GM21423 (cell line): ENCODE data around the gene TFEB.
A peak's percentile ranks its signal among the peaks of the same experiment; 100 is the strongest.

Experiments
- ATAC-seq: cut with Tn5 transposase; IDR thresholded peaks from one replicate; pipeline ENCODE4 v1.9.1; 2021; ENCODE audit warnings: mild to moderate bottlenecking, moderate library complexity; ENCODE audit not compliant: unreplicated experiment

TFEB gene

DNA sequence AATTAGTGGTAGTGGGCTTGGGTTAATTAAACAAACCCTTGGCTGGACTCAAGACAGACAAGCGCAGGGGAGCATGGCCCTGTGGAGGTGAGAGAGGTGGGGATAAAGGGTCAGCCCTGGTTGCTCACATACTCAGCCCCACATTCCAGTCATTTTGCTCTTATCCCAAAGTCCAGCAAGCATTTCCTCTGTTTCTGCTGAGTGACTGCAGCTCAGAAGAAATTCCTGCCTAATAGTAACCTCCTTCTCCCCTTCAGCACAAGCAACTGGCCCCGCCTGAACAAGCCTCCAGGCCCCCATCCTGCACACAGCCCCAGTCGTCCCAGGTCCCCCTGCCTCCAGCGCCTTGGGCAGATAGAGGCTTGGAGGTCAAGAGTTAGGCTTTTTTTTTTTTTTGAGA, 3.6 kb upstream of the TFEB start:
- ATAC-seq = no peak

DNA sequence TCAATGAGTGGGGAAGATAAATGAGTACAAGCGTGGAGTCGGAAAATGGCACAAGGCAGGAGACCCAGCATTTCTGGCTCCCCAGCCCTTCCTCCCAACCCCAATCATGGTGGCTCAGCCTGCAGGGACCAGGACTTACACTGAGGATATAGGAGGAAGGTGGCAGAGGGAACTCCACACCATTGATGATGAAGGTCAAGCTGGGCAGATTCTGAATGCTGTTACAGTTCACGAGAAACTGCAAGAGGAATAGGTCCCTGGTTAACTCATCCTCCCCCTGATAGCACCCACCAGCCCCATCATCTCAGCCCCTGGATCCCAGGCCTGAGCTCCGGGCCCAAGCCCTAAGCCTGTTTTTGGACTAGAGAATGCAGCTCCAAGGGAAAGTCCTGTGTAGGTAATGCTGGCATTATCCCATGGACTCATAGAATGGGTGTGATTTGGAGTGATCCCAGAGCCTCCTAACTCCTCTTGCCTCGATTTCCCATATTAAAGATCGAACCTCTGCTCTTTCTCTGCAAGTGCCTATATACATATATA, 2.3 kb upstream of the TFEB start:
- no peak for ATAC-seq

DNA sequence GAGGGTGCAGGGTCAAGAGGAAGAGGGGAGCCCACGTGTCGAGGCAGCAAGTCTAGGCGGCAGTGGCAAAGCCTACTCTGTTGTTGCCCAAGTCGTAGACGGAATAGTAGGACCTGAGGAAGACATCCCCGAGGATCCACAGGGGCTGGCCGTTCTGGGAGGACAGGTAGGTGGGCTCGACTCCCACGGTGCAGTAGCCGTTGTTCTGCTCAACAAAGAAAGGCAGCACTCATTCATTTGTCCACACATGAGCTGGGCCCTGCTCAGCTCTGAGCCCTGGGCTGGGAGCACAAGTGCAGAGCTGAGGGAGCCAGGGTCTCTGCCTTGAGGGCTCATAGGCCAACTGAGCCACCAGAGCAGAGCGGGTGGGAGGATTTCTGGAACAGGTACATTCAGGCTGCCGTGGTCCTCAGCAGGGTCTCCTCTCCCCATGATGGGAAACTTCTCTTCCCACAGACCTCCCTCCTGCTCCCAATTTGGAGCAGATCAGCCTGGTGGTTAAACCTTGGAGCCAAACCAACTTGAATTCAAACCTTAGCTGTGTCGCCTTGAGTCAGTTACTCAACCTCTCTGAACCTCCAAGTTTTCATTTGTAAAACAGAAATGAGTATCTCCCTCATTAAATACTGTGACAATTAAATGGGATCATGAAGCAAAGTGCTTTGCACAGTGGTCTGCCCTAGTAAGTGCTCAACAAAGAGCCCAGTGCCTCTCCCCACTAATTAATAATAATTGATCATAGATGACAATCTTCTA, 1.6 kb upstream of the TFEB start:
- no peak for ATAC-seq

DNA sequence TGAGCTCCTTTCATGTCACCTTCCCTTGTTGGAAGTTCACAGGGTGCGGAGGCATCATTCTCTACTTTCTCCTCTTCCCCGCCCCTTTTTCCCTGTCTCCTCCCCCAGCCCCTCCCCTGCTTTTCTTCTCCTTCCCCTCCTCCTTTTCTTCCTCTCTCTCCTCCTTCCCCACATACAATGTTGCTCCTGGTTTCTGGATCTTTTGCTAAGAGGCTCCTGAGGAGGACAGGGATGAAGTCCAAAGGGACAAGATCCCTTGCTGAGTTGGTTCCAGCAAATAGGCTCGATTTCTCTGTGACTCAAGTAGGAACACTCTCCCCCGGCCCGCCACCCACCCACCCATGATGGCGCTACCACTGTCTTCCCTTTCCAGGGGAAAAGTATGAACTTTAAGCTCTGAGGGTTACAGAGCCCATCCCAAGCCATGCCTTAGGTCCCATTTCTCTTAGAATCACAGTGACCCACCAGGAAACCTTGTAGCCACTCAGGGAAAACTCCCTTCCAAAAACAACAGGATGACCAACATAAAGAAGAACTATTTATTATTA, 852 bp upstream of the TFEB start:
- ATAC-seq = no peak

DNA sequence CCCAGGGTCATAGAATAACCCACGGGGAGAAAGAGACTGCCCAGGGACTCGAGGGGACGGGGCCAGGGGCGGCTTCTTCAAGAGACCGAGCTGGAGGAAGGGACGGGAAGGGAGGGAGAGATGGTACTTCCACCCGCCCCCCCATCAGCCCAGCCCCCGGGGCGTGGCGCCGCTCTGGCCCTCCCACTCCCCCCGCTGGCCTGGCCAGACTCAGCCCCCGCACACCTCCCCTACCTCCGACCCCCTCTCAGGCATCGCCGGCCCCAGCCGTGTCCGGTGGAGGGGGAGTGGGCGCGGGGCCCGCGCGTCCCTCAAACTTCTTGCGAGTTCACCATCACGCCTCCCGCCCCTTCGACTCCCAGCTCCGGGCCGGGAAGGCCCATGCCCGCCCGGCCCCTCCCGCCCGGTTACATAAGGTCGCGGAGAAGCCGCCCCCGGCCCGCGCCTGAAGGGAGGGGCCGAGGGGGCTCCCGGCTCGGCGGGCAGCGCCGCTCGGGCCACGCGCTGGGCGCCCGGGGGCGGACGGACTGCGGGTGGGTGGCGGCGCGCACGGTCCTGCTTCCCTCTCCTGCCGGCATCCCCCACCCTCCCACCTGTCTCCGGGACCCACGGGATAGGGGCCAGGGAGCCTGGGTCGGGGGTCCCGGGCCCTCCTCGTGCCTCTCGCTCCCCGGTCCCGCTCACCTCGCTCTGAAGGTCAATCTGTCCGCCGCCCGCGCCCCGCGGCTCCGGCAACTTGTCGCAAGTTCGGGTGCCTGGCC, 562 bp downstream of the TFEB start:
- ATAC-seq = peak; percentile 14

DNA sequence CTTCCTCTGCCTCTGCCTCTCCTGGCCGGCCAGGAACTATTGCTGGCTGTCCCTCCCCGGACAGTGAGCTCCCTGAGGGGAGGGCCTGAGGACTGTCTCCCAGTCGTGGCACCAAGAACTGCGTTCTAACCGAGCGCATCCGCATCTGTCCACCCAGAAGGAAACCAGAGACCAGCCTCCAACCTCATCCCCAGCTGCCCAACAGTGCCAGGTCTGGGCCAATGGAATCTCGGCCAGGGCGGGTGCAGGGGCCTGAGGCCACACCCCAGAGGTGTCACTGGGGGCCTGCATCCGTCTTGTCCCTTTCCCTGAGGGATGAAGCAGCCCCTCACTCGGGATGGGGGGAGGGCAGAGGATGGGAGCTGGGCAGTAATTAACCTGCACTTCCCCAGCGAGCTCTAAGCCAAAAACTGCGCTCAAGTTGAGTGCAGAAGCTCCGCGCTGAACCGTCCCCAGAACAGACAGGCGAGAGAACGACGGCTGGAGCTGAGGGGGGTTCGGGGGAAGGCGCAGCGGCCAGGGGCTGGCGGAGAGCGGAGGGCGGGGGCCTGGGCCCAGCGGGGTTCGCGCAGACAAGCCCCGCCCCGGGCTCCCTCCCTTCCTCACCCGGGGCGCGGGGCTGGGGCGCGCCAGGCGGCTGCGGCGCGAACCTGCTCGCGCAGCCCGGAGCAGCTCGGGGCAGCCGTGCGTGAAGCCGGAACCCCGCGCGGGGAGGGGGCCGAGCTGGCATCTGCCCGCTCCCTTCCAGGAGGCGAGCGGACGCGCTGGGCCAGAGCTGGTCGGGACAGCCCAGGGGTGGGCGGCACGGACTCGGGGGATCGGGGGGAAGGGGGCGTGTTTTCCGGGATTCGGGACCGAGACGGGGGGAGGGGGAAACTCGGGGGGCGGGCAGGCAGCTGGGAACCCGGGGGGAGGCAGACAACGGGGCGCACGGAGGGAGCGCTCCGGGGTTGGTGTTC, 1.4 kb downstream of the TFEB start:
- peak; percentile 44 for ATAC-seq

DNA sequence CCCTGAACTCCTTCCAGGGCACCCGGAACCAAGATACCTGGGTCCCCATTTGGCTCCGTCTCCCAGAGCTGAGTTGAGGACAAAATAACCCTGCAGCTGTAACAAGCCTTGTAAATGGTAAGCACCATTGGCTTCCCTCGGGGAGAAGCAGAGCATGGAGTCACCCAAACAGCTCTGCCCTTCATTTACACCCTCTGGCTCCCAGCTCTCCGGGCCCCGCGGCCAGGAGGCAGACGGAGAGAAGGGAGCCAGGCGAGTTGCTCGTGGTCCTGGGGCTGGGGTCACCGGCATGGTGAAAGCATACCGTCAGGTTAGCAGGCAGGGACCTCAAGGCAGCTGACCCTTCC, 2.1 kb downstream of the TFEB start:
- ATAC-seq = no peak

DNA sequence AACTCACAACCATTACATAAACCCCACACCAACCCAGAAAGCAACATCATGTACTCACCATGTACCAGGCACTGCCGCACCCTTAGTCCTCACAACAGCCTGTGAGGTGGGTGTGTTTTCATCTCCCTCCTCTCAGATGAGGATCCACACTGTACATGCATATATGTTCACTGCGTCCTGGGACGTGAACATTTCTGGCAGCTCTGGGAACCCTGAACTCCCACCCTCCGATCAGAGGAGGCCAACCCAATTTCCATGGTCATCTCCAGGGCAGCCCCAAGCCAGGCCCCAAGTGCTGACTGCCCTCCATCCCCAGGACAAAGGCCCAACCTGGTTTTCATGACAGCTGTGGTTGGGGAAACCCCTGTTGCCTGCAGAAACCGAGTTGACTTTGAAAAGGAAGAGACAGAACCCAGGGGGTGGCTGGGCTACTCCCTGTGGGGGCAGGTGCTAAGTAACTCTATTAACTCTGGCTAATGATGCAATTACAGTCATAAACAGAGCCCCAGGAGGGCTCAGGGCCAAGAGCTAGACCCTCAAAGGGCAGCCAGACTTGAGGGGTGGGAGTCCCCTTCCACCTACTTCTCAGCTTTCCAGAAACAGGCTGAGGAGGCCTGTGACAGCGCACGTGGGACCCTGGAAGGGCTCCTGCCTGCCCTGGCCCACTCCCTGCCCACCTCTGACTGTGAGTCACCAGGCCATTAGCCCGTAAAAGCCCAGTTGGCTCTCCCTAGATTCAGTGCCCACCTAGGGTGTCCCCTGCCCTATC, 2.6 kb downstream of the TFEB start:
- ATAC-seq = peak; percentile 33

DNA sequence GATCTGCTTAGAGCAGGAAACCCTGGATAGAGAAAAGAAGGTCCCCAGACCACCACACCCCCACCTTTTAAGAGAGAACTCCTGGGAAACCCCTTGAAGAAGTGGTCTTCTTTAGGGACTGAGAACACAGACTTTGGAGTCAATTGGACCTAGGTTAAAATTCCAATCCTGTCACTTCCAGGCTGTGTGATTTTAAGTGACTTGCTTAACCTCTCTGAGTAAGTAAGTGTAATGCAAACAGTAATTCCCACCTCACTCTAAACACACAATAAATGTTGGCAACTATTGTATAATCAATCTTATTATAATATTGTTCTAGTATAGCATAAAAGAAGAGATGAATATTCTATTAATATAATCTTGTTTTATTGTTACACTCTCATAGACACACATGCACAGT, 3.3 kb downstream of the TFEB start:
- ATAC-seq = no peak

DNA sequence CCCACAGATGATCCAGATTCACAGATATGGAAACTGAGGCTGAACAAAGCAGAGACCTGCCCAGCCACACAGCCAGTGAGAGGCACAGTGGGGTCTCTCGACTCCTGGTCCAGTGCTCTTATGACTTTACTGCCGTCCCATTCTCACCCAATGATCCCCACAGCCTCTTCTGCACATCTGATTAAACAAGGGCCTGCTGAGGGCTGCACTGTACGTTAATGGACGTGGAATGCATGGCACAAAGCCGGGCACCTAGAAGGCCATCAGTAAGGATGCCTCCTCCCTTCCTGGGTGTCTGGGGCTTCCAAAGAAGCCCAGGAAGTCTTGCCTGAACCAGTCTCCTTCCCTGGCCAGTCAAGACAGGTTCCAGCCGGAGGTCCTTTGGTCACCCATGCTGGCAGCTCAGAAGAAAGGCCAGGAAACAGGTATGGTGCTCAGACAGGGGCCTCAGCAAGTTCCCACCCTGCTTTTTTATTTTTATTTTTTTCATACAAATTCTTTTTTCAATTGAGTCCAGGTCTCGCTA, 3.8 kb downstream of the TFEB start:
- ATAC-seq = no peak

DNA sequence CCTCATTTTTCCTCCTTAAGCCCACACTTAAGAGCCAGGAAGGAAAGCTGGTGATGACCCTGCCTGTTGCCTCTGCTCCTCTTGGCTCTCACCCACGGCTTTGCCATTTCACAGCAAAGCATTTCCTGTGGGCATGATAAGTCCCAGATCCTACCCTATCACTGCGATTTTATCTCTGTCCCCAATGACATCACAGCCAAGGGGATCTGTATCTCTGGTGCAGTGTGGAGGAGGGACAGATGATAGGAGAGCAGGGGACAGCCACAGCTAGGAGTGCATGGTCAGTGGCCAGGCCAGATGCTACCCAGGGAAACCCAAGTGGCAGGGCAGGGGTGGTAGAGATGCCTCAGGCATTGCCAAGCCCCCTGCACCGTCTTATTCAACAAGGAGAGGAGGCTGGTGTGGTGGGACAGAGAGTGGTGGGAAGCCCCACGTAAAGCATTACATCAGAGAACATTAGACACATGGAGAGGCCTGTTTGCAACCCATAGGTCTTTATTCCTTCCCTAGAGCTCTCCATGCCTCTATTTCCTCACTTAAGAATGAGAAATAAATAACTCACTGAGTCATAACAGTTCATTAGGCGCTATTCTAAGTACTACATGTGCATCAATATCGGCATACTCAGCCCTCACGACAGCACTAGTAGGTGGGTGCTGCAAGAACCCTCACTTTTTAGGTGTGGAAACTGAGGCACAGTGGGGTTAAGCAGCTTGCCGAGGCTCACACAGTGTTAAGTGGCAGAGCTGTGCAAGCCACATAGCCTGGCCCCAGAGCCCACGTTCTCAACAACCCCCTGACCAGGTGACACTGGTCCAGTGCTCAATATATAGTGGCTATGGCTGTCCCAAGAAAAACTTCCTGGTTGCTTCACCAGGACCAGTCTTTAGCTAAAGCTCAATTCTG, 4.6 kb downstream of the TFEB start:
- ATAC-seq = no peak

DNA sequence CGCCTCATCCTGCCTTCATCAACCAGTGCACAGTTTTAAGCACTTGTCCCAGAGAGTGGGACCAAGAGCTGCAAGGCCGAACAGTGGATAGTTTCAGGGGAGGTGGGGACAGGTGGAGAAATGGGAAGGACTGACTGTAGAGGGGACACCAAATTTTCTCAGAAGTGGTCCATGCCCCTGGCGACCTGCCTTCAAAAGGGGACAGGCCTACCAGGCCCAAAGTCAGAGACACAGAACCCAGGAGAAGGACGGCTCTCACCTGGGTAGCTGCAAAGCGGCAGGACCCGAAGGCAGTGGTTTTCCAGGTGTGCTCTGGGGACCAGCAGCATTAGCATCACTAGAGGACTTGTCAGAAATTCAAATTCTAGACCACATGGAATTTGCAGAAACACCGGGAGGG, 5.8 kb downstream of the TFEB start:
- ATAC-seq = no peak

DNA sequence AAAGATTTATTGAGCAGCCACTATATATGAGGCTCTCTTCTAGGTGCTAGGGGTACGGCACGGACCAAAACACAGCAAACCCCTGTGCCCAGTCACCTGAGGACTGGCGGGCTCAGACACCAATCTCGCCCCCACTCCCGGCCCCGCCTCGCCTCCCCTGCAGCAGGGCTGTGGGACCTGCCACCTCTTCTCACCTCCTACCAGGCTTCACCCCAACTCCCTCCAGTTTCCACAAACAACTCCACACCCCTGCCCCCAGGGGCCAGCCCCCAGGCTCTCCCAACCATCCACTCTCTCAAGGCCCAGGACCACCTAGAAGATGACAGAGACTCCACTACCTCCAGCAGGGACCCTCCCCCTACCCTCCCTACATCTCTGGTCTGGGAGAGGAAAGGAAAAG, 6.5 kb downstream of the TFEB start:
- no peak for ATAC-seq

DNA sequence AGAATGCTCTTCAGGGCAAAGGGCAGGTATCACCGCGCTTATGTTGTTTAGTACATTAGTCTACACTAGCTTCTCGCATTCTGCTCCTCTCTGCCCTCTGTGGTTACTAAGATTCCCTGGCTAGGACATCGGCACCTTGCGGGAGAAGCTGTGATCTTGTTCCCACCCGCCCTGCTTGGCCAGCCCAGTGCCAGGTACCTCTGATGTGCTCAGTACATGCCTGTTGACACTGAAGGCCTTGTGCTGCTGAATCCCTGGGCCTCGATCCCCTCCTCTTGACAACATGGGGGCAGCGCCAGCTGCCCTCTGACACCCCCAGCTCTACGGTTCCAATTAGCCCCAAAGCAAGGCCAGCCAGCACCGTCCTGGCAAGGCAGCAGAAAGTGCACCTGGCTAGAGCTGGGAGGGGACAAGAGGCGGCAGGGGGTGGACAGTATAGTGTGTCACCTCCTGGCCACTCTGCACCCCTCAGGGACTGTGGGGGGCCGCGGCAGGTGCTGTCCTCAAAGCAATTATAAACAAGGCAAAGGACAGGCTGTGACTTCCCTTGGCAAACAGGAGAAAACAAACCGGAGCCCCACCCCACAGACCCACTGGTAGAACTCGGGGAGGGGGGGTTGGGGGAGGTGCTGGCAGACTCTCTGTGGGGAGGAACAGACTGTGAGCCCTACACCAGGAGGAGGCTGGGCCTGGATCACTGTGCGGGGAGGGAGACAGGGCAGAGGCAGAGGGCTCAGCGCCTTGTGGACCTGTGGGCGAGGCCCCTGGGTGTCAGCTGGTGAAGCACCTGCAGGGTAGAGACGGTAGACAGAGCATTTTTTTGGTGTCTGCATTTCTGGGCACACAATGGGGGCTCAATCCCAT, 7.1 kb downstream of the TFEB start:
- ATAC-seq = no peak

DNA sequence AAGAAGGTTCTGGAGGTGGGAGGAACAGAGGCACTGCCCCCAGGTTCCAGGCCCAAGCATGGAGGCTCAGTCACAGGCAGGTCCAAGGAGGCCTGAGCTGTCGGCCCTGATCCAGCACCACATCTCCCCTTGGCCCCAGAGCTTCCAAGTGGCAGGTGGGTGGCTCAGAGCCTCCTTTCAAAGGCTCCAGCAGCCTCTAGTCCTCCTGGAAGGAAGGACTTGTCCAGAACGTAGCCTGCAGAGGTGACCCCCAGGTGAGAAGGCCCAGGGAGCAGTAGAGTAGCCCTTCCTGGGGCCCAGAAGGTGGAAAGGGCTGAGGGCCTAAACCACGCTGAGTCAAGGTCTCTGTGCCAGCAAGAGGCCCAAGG, 7.7 kb downstream of the TFEB start:
- no peak for ATAC-seq

DNA sequence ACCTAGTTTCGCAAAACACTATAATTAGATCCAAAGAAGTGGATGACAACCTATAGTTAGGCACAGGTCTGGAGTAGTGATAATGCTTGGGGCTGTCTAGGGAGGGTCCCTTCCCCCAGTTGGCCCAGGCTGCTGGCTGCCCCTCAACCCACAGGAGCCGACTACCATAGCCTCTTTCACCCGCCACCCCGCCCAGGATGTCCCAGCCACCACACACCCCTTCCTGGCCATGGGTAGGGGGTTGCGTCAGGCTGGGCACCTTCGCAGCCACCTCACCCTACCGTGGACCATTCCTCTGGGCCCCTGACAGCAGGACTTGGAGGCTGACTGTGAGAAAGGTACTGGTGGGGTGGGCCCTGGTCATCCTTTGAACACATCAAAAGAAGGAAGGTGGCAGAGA, 8.5 kb downstream of the TFEB start:
- ATAC-seq = no peak

DNA sequence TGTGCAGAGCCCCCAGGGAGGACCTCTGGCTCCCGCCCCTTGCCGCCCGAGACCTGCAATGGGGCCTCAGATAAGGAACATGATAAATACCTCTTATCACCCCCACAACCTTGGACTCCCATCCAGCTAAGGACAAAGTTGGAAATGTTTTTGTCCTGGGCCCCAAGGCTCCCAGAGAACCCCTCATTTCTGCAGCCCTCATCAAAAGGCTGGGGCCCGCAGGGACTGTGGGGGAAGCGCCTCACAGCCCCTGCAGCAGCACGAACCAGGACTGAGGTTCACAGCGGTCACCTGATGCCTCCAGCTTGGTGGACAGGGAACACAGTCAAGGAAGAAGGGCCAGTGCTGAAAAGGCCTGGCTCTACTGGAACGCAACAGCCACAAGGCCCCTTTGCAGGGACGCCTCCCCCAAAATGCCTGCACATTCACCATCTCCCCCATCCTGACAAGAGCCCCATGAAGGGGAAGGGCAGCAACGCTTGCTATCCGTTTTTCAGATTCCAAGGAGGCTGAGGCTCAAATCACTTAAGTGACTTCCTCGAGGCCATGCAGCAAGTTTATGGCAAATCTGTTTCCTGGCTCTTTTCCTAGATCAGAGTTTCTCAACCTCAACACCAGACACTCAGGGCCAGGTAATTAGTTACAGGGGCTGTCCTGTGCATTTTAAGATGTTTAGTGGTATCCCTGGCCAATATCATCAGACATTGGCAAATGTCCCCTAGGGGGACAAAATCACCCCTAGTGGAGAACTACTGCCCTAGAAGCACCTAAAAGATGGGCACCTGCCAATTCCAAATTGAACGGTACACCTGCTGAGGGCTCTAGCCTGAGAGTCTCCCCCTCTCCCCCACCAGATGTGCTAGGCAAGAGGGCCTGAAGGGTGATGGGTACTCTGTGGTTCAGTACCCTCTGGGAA, 10.6 kb downstream of the TFEB start:
- ATAC-seq = no peak
